ENCODE measurements around the gene CCDC178.

- TF ChIP-seq YY1 (IDR thresholded peaks at IDR 0.05; ENCODE audit: insufficient read depth, insufficient read length) (no peak), SUZ12 (IDR thresholded peaks at IDR 0.05; ENCODE audit: extremely low read depth, insufficient read depth, insufficient read length) (no peak), ZNF274 (IDR thresholded peaks at IDR 0.05; ENCODE audit: low read depth, low read length) (no peak)
These were observed 286.5 kb downstream of the CCDC178 start for GRCh38 chr18:33154049-33154448.
